NCI-H1417 treated with DMSO at 0.1 percent for 48 hours (cell line): ENCODE measurements around the gene INVS.
"Not testable (repeated sequence)": the region's sequence is repeated elsewhere in the genome, so short reads cannot be mapped to it uniquely, and the experiment has no call there.

Experiments used
- DNase-seq: peaks from one replicate; lab custom pipeline; 2025; lab: John Stamatoyannopoulos, UW

Gene INVS

DNA sequence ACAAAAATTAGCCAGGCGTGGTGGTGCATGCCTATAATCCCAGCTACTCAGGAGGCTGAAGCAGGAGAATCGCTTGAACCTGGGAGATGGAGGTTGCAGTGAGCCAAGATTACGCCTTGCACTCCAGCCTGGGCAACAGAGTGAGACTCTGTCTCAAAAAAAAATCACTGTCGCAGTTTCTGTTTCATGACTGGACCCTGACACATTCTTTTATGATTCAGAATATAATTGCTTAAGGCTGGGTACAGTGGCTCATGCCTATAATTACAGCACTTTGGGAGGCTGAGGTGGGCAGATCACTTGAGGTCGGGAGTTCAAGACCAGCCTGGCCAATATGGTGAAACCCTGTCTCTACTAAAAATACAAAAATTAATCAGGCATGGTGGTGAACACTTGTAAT is 239.7 kb downstream of the INVS start:
- not testable (repeated sequence) for DNase-seq

- DNase-seq = no peak
Measured at GRCh38 chr9:100340224-100340623, 241.2 kb downstream of the INVS start.

DNA sequence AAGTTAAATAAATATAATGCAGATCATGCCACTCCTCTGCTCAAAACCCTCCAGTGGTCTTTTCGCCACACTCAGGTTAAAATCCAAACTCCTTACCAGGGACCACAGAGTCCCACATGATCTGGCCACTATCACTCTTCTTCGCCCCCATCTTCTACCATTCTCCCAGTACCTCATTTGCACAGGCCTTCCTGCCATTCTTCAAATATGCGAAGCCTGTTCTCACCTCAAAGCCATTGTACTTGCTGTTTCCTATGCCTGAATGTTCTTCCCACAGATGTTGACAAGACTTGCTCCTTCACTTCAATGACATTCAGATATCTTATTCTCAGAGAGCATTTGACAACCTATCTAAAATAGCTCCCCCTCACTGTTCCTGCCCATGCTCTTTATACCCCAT is 242.8 kb downstream of the INVS start:
- no peak for DNase-seq

DNA sequence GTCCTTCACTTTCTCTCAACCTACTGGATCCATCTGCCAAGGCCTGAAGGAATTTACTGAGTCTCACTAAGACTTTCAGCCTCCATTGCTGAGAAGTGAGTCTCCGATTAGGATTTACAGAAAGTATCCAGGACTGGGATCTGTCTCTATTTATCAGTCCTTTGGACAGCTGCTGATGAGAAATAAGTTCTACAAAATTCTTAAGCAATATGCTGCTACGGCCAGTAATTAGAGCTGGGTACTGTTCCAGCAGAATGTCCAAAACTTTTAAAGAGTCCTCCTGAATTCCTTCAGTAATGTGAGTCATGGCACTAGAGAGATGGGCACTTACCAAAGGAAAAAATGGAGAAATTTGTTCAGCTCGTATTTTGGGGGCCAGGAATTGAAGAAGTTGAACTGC is 247.8 kb downstream of the INVS start:
- DNase-seq = no peak

GRCh38 chr9:100350188-100350587 is 251.1 kb downstream of the INVS start:
- DNase-seq = no peak
